PC-9 (cell line): ENCODE data around the gene NPC2.

Source experiments
- EZH2 ChIP-seq: fragments of 200-600 bp; sonication (generic); IDR thresholded peaks from 2 replicates; pipeline ENCODE4 v1.8.0; 2017; ENCODE audit warnings: antibody characterized with exemption, low read depth
- TF ChIP-seq, protein P1 (sequence below): fragments of 200-600 bp; sonication (generic); conservative IDR thresholded peaks from 2 replicates; pipeline ENCODE4 v1.6.1; 2017; ENCODE audit warnings: mixed run types, antibody characterized with exemption, mild to moderate bottlenecking, moderate library complexity

GRCh38 chr14:74434294-74434693 is 58.8 kb downstream of the NPC2 start:
- TF ChIP-seq, protein P1, sequence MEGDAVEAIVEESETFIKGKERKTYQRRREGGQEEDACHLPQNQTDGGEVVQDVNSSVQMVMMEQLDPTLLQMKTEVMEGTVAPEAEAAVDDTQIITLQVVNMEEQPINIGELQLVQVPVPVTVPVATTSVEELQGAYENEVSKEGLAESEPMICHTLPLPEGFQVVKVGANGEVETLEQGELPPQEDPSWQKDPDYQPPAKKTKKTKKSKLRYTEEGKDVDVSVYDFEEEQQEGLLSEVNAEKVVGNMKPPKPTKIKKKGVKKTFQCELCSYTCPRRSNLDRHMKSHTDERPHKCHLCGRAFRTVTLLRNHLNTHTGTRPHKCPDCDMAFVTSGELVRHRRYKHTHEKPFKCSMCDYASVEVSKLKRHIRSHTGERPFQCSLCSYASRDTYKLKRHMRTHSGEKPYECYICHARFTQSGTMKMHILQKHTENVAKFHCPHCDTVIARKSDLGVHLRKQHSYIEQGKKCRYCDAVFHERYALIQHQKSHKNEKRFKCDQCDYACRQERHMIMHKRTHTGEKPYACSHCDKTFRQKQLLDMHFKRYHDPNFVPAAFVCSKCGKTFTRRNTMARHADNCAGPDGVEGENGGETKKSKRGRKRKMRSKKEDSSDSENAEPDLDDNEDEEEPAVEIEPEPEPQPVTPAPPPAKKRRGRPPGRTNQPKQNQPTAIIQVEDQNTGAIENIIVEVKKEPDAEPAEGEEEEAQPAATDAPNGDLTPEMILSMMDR, result no peak
- no peak for TF ChIP-seq EZH2
